SK-N-MC (cell line): ENCODE results near the gene ABHD2.

ENCODE experiments used
- DNase-seq: peaks from one replicate; pipeline ENCODE4 v3.0.0-alpha.2; 2011; ENCODE audit warnings: low read depth, low spot score
- H3K27ac ChIP-seq: fragments of 200-600 bp; sonication (generic); 2 replicates; pipeline ENCODE4 v1.5.1; 2016; ENCODE audit warnings: mixed run types
- H3K36me3 ChIP-seq: fragments of 200-600 bp; sonication (generic); 2 replicates; pipeline ENCODE4 v1.6.1; 2017; ENCODE audit warnings: antibody characterized with exemption, low read length, mixed read lengths; ENCODE audit not compliant: insufficient read depth
- H3K4me3 ChIP-seq: fragments of 200-600 bp; sonication (generic); 2 replicates; pipeline ENCODE4 v1.5.1; 2016
- H3K9ac ChIP-seq: fragments of 200-600 bp; sonication (generic); 2 replicates; pipeline ENCODE4 v1.8.0; 2017; ENCODE audit warnings: mixed run types, mixed read lengths; ENCODE audit not compliant: insufficient read length
- H3K9me3 ChIP-seq: fragments of 200-600 bp; sonication (generic); 2 replicates; pipeline ENCODE4 v1.6.1; 2017; ENCODE audit warnings: low read depth, mild to moderate bottlenecking, antibody characterized with exemption, low read length, moderate library complexity, mixed read lengths
- EZH2 ChIP-seq: fragments of 200-600 bp; sonication (generic); IDR thresholded peaks from one replicate; pipeline ENCODE4 v1.6.1; 2017; ENCODE audit warnings: antibody characterized with exemption
- FOXP2 ChIP-seq: optimal IDR thresholded peaks from 2 replicates; pipeline ENCODE3; 2011; ENCODE audit warnings: mild to moderate bottlenecking, moderate library complexity; ENCODE audit not compliant: insufficient read depth; ENCODE audit errors: extremely low read length, control extremely low read depth
- POLR2AphosphoS5 ChIP-seq: IDR thresholded peaks from 2 replicates; pipeline ENCODE4 v1.6.1; 2012; ENCODE audit warnings: mild to moderate bottlenecking, low read depth, low read length, borderline replicate concordance

The ABHD2 gene

DNA sequence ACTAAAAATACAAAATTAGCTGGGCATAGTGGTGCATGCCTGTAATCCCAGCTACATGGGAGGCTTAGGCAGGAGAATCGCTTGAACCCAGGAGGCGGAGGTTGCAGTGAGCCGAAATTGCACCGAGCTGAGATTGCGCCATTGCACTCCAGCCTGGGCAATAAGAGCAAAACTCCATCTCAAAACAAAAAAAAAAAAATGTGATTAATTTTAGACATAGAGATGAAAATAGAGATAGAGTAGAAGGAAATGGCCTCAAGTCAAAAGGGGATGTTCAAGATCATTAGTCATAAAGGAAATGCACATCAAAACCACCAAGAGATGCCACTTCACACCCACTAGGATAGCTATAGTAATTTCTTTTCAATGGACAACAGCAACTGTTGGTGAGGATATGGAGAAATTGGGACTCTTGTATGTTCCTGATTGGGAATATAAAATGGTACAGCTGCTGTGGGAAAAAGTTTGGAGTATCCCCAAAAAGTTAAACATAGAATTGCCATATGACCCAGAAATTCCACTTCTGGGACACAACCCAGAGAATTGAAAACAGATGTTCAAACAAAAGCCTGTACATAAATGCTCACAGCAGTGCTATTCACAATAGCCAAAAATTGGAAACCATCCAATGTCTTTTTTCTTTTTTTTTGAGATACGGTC, 55.4 kb downstream of the ABHD2 start:
- Histone ChIP-seq H3K9me3 (no peaks in the 10 kb centered on the region), H3K36me3 (no peaks in the 10 kb centered on the region; the same call in 1 of the 2 replicates), H3K4me3 (peak overlapping the region; percentile 6; the same call in 1 of the 2 replicates), H3K27ac (peak overlapping the region; percentile 84), H3K9ac (no peak overlapping the region)
- TF ChIP-seq POLR2AphosphoS5 = no peak
- TF ChIP-seq EZH2 = no peak
- no peak for TF ChIP-seq FOXP2
- peak; percentile 92 for DNase-seq

DNA sequence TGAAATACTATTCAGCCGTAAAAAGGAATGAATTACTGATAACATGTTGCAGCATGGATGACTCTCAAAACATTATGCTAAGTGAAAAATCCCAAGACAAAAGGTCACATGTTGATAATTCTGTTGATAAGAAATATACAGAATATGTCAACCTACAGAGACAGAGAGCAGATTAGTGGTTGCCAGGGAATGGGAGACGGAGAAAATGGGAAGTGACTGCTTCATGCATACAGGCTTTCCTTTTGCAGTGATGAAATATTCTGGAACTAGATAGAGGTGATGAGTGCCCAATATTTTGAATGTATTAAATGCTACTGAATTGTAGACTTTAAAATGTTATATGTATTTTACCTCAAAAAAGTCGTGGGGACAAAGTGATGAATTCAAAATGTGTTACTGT, 56.2 kb downstream of the ABHD2 start:
- Histone ChIP-seq H3K27ac (no peak overlapping the region), H3K36me3 (no peaks in the 10 kb centered on the region; the same call in 1 of the 2 replicates), H3K9ac (no peak overlapping the region), H3K9me3 (no peaks in the 10 kb centered on the region), H3K4me3 (no peak overlapping the region)
- TF ChIP-seq FOXP2 (no peak), POLR2AphosphoS5 (no peak), EZH2 (no peak)
- no peak for DNase-seq

DNA sequence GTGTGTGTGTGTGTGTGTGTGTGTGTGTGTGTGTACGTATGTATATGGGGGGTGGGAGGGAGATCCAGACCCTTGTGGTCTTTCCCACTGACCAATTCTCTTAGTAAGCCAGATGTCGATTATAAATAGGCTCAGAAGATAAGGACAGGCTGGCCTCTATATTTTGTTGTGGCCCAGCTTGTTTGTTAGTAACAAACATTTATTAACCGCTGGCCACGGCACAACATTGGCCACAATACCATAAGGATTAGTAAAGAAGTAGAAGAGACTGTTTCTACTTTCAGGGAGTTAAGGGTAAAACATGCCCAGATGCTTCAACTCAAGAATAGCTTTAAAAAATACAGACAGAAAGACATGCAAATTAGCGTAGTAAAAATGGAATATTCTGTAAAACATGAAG, 58.1 kb downstream of the ABHD2 start:
- TF ChIP-seq EZH2 = no peak
- no peak for TF ChIP-seq FOXP2
- no peak for TF ChIP-seq POLR2AphosphoS5

DNA sequence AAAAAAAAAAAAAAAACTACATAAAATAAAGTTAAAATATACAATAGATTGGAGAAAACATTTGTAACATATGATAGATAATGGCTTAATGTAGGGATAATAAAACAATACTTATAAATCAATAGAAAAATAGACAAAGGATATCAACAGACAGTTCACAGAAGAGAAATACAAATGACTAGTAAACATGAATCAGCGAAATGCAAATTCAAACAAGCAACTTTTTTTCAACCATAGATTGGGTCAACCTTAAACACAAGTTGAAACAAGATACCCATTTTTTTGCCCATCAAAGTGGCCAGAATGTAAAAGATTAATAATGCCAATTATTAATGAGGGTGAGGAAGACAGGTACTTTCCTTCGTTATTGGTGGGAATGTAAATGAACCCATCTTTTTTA, 59.9 kb downstream of the ABHD2 start:
- no peak overlapping the region for H3K9ac ChIP-seq
- TF ChIP-seq EZH2 (no peak), FOXP2 (no peak), POLR2AphosphoS5 (no peak)
- no peak for DNase-seq

More for the DNA sequence above, 58.1 kb downstream of the ABHD2 start:
- Histone ChIP-seq H3K9ac (no peak overlapping the region), H3K9me3 (no peaks in the 10 kb centered on the region), H3K36me3 (no peaks in the 10 kb centered on the region; the same call in 1 of the 2 replicates), H3K4me3 (no peak overlapping the region), H3K27ac (no peak overlapping the region)
- DNase-seq = no peak

DNA sequence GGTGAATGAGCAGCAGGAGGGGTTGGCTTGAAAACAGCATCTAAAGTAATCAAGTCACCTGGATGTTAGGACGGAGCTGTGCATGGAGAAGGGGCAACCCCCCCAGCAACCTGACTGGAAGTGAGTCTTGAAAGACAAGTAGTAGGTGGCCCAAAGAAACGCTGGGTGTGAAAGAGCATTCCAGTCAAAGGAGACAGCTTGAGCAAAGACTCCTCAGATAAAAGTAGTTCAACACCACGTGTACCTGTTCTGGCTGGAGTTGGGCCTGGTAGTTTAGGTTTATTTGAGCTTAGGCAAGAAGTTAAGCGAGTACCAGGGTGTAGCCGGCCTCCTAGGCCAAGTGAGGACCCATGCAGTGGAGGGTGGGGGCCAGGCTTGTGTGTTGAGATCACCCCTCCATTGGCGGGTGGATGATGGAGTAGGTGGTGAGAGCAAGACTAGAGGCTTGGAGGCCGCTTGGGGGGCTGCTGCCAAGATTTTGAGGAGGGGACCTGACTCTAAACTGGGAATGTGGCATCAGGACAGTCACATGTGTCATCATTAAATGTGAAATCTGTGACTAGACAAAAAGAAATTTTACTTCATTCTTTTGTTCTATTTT, 61.3 kb downstream of the ABHD2 start:
- TF ChIP-seq FOXP2 (no peak), EZH2 (no peak), POLR2AphosphoS5 (no peak)
- H3K9me3 ChIP-seq = no peaks in the 10 kb centered on the region
- H3K4me3 ChIP-seq = no peak overlapping the region
- no peak overlapping the region for H3K9ac ChIP-seq
- no peak for DNase-seq
- H3K36me3 ChIP-seq = no peaks in the 10 kb centered on the region
- peak overlapping the region; percentile 91; the same call in 1 of the 2 replicates for H3K27ac ChIP-seq

More for the DNA sequence above, 59.9 kb downstream of the ABHD2 start:
- Histone ChIP-seq H3K27ac (no peak overlapping the region; the same call in 1 of the 2 replicates), H3K36me3 (no peaks in the 10 kb centered on the region; the same call in 1 of the 2 replicates), H3K9me3 (no peaks in the 10 kb centered on the region), H3K4me3 (no peak overlapping the region)

GRCh38 chr15:89150287-89150686, 62.0 kb downstream of the ABHD2 start:
- peaks cover 2% of the 10 kb centered on the region; the same call in 1 of the 2 replicates for H3K36me3 ChIP-seq
- no peak for TF ChIP-seq FOXP2
- no peak for TF ChIP-seq EZH2
- TF ChIP-seq POLR2AphosphoS5 = no peak
- no peaks in the 10 kb centered on the region for H3K9me3 ChIP-seq
- no peak overlapping the region for H3K9ac ChIP-seq
- DNase-seq = no peak
- peak overlapping the region; percentile 50; the same call in 1 of the 2 replicates for H3K4me3 ChIP-seq
- H3K27ac ChIP-seq = peak overlapping the region; percentile 91

DNA sequence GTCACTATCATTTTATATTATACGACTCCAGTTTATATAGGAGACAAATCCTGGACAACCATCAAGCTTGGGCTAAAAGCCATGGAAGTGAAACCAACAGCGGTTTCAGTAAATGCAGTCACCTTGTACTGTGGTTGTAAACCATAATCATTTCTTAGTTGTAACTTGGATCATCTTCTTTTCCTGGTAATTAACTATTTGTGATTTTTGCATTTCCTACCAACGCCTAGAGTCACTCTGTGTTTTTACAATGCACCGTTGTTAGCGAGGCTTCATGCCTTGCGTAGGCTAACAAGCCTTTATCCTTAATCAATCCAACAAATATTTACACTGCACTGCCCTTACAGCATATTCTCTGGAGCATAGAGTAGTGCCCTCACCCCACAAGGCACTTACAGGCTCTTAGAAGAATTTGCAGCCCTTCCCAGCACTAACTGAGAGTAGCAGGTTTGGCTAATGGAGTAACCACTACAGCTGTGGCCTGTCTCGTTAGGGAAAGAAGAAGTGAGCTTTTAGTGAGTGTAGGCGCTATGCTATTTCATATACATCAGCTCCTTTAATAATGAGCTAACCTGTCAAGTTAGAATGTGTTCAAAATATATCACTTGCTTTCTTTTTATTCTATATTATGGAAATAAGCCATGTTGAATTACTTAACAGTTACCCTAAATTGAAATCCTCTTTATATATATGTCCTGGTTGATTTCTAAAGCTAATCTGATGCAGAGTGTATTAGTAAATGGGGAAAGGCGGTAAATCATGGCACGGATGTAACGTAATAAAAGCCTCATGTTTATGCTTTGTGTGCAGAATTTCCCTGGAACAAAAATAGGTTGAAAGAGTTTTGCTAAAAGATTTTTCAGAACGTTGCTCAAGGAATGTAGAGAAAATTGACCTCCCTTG, 62.8 kb downstream of the ABHD2 start:
- Histone ChIP-seq H3K36me3 (peaks cover 7% of the 10 kb centered on the region; the same call in 1 of the 2 replicates), H3K27ac (peak overlapping the region; percentile 91), H3K9me3 (no peaks in the 10 kb centered on the region), H3K9ac (no peak overlapping the region), H3K4me3 (peak overlapping the region; percentile 50)
- no peak for TF ChIP-seq EZH2
- no peak for TF ChIP-seq FOXP2
- no peak for TF ChIP-seq POLR2AphosphoS5
- DNase-seq = peak; percentile 65

GRCh38 chr15:89155122-89155521, 66.9 kb downstream of the ABHD2 start:
- DNase-seq = no peak
- peaks cover 7% of the 10 kb centered on the region for H3K36me3 ChIP-seq

More at GRCh38 chr15:89155122-89155521, 66.9 kb downstream of the ABHD2 start:
- Histone ChIP-seq H3K4me3 (no peak overlapping the region), H3K9me3 (no peaks in the 10 kb centered on the region), H3K27ac (no peak overlapping the region), H3K9ac (no peak overlapping the region)
- no peak for TF ChIP-seq FOXP2
- no peak for TF ChIP-seq EZH2
- no peak for TF ChIP-seq POLR2AphosphoS5
